ENCODE measurements around the gene CERS6.

CERS6 gene

DNA sequence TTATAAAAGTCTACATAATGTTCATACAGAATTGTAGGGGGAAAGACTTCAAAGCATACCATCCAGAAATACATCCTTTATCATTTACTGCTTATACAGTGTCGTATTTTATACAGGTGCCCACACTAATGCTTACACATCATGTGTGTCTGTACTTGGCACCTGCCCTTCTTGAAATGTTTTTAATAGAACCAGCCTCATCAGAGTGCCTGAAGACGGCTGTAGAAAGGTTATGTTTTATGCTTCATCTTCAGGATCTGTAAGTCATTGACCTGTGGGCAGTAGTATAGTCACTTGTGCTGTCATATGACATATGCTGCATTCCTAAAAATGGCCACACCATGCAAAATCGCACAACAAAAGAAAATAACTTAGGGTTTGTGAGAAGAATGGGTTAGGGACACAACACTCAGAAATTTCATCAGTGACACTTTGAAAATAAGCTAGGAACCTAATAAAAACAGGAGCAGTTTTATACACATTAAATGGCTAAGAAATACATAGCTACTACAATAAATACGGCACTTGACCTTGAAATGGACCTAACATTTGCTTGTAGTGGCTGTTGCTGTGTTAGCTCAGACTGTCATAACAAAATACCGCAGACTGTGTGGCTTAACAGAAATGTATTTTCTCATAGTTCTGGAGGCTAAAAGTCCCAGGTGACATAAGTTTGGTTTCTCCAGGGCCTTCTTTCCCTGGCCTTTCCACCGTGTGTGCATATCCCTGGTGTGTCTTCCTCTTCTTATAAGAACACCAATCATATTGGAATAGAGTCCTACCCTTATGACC lies 112.6 kb downstream of the CERS6 start:
- DNase-seq (ENCODE audit: low spot score), result no peak

DNA sequence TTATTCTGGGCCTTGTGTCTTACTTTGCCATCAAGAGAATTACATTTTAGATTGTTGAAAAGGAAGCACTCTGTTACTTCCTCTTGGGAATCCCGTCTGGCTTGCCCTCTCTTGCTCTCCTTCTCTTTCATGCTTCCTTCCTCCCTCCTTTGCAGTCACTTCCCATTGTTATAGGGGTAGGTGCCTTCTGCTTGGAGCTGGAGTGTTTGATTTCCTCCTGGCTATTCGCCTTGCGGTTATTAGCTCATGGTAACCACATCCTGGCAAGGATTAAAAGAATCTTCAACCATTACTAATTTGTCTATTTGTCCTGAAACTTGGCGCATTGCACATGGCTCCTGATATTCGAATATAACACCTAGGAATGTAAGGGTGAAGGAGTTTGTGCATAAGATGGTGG lies 115.0 kb downstream of the CERS6 start:
- peak; percentile 35 for DNase-seq (ENCODE audit: low spot score)

DNA sequence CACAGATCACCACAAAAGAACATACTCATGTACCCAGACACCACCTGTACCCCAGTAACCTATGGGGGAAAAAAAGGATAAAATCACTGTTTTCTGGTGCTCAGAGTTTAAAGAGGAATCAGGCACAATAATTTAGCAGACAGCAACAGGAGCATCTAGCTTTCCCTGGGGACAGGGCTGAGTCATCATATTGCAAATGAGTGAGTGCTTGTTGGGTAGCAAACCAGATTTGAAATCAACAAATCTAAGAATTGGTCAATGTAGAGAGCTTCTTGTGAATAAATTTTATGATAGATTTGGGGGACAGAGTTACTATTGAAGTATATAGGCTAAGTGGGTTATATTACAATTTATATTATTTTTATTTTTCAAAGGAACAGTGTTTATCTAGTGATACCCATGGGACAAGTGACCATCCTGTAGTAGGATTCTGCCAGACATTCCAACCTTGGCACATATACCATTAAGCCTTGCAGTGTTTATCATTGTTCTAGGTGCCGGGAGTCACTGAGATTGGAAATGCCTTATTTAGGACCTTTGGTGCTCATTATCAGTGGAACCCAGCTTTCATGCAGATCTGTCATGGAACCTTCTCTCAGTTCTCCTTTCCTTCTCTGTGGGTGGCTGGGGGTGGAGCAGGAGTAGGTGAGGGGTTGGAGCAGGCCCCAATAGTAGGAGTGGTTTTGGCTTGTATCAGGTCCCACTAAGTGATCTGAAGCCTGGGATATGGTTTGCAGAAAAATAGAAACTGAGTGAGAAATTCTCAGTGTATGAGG lies 117.2 kb downstream of the CERS6 start:
- no peak for DNase-seq (ENCODE audit: low spot score)

DNA sequence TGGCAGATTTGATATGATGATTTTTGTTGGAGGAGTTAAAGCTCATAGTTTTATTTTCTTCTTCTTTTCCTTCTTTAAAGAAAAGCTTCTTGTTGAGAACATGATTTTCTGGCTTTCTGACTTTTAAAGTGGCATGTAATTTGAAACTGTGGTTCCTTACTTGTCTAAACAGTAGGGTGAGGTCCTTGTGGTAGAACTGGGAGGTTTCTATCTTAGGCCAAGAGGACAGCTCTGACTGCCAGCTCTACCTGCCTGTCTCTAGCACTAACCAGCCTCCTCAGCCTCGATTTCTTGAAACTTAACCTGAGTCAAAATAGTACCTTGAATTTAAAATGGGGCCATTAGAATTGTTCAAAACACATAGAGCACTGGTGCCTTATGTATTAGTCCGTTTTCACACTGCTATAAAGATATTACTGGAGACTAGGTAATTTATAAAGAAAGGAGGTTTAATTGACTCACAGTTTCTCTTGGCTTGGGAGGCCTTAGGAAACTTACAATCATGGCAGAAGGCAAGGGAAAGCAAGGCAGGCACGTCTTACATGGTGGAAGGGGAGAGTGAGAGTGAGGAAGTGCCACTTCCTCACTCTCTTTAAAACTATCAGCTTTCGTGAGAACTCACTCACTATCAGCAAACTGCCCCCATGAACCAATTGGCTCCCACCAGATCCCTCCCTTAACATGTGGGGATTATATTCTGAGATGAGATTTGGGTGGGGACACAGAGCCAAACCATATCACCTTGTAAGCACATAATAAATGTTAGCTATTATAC lies 119.0 kb downstream of the CERS6 start:
- DNase-seq (ENCODE audit: low spot score), result no peak

DNA sequence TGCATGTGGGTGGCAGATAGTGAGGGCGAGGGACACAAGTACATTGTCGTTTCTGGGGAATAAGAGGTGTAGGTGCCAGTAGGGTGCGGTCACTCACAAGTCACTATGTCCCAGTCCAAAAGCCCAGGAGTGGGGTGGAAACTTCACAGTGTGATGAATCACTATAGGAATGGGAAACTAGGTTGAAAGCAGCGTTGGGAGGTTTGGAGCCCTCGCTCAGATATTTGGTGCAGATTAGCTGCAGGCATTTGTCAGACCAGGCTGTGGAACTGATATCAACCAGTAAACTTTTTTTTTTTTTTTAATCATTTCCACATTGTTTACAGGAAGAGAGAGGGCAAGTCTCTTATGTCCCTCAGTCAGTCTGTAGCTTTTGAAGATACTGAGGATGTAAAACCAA lies 121.8 kb downstream of the CERS6 start:
- no peak for DNase-seq (ENCODE audit: low spot score)

DNA sequence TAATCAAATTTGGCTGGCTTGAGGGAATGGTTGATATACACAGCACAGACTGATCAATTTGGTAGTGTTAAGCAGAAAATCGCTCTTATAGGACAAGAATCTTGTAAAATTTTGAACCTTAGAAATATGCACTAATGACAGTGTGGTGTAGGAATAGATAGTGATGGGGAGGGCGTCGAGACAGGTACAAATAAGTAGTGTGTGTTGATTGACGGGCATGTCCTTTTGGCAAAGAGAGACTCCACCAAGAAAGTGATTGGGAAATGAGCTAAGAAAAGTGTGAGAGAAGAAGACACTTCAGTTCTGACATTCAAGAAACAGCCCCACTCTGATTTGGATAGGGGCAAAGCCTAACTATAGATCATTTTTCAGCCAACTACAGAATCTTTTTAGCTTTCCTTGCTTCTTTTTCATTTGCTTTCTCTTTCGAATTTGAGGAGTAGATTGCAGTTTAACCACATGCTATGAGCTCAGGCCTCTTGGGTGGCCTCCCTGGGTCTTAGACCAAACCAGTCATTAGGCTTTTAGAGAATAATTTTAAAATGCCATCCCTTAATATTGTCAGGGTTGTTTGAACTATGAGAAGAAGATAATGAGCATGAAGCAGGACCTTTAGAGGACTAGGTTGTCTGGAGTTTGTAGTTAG lies 127.1 kb downstream of the CERS6 start:
- DNase-seq (ENCODE audit: low spot score), result peak; percentile 43

DNA sequence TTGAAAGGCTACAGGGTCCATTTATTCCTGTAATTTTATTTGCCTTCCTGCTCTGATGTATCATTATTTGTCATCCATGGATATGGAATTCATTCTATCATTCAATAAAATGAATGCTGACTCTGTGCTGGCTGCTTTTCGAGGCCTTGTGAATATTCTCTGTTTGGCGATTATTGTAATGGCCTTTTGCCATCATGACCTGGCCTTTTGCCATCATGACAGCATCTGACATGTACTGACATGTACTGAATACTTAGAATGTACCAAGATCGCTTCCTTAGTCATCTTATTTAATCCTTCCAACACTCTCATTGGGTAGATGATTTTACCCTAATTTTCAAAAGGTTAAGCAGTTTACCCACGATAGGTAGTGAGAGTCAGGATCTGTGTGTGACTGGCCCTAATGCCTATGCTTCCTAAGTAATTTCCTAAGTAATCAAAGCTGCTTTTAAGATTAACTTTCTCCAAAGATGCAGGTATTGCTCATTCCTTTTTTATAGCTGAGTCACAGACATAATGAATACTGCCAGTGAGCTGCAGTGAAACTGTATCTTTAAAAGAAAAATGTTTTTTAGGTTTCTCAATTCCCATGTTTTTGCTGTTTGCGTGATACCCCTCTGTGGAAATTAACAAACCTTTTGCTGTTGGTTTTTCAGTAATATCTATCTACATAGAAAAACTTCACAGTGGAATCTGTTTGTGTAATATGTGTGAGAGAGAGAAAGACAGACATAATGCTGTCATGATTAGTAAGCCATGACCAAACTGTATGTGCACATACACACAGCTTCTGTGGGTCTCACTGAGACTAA lies 127.8 kb downstream of the CERS6 start:
- peak; percentile 67 for DNase-seq (ENCODE audit: low spot score)

DNA sequence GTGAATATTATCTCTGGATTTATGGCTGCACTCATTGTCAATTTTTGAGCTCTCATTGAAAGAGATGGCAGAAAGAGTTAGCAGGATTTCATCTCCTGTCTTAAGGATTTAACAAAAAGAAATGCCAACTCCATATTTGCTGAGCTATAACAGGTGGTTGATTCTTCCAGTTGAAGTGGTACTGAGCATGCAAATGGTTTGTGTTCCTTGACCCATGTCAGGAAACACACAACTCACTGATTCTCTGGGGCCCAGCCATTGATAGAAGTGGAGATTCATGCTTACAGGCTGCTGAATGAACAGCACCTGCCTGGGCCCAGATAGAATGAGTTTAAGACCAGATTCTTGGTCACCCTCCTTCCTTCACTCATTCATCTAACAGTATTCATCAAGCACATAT lies 128.8 kb downstream of the CERS6 start:
- peak; percentile 35 for DNase-seq (ENCODE audit: low spot score)

DNA sequence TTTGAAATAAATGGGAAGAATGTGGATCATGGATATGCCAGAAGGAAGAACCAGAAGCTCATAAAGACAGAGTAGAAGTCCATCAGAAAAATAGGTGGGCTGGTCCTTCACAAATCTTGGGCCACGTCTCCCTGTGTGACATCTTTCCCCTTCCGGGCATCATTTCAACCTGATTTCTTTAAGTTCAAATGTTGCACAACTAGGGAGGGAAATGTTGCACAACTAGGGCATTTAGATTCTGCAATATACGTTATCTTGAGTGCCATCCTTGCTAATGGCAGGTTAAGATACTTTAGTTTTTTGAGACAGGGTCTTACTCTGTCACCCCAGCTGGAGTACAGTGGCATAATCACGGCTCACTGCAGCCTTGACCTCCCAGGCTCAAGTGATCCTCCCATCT lies 129.6 kb downstream of the CERS6 start:
- no peak for DNase-seq (ENCODE audit: low spot score)

DNA sequence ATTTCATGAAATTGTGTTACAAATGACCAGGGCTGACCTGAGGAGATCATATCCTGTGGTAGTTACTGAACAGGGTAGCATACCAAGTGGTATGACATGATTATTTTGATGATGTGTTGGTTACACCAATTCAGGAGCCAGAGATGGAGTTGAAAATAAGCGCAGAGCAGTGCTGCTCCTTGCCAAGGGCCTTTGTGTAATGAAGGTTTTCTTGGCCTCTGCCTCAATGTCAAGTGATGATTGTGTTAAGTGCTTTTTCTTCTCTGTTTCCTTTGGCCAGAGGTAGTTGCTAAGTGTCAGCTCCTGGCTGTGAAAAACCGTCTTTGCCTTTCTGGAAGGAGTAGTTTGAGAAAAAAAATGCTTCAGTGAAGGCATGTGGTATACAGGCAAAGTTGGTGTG lies 131.2 kb downstream of the CERS6 start:
- no peak for DNase-seq (ENCODE audit: low spot score)

DNA sequence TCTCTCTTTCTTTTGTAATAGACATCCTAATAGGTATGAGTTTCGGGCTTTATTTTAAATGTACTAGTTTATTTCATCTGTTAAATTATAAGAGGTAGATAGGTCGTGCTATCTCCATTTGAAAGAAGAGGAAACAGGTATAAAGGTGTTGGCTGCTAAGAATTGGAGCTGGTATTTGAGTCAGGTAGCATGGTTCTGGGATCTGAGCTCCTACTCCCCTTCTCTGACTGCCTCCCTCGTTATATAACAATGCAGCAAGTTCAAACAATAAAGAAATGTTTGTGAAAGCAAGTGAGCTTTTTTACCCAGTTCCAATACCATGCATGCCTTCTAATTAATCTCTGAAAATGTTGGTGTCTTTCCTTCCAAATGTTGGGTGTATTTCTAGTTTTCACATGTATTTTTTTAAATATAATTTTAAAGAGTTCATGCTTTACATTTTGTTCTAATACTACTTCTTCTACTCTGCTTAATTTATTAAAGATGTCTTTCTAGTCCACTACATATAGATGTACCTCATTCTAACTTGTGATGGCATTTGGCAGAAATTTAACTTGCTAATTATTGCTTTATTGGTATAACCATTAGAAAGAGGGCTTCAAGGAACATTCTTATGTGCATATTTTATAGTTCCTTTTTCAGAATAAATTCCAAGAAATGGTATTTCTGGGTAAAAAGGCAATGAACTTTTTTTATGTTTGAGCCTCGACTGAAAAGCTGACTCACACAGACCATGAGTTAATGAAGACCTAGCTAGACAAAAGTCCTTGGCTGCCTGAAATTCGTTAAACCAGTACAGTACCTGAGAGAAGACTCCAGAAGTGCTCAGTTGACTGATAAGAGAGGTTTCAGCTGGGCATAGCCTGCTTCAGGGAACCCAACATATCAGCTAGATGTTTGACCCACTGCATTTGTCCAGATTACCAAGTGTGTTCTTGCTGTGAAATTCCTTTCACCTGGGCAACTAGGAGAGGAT lies 133.5 kb downstream of the CERS6 start:
- no peak for DNase-seq (ENCODE audit: low spot score)

DNA sequence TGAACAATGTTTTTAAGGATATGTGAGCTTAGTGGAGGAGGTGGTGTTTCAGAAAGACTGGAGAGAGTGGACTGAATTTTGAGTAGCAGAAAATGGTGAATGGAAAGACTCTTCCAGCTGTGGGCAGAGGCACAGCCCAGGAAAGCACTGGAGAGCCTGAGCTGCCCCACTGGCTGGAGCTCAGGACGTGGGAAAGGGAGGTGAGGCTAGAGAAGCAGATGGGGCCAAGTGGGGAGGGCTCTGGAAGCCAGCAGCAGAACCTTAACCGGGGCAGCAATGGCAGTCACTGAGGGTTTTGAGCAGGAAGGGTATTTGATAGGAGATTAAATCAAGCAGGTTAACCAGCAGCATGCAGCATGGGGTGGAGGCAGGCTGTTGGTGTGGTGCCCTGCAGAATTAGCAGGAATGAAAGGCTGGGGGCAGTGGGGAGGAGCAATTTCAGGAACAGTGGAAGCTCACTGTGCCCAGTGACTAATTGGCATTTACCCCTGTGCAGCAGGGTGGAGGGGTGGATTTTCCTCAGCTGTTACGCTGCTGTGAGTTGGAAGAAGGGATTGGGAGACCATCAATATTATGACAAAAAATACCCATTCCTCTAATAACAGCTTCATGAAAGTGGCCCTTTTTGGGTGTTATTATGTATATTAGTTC lies 136.2 kb downstream of the CERS6 start:
- DNase-seq (ENCODE audit: low spot score), result no peak

DNA sequence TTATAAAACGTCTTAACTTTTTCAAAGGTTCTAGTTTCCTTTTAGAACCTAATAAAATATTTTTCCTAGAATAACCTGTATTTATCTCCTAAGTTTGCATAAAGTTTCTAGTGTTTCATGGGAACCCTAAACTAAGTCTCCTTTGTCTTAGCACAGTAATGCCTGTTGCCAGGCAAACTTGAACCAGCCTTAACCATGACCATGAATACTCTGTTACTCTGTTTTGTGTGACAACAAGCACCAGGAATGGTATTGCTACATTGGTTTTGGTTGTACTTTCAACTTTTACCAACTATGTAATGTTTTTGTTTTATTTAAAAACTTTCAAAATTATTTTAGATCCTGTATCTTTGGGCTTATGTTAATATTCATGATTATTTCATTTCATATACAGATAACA lies 137.6 kb downstream of the CERS6 start:
- no peak for DNase-seq (ENCODE audit: low spot score)

DNA sequence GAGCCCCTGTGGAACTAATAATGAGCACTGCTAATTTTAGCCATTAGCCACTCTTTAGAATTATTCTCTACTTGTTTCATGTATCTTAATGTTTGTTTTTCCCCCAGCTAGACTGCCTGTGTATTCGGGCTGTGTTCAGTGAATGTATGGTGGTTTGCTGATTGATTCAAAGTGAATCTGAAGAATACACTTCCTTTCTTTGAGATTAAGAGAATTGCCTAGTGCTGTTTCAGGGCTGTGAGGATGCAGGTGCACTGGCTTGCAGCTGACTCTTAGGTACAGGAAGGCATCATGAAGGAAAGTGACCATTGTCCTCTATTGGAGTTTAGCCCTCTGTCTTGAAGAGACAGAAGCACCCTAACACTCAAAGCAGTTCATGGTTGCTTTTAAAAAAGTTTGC lies 138.7 kb downstream of the CERS6 start:
- DNase-seq (ENCODE audit: low spot score), result no peak

DNA sequence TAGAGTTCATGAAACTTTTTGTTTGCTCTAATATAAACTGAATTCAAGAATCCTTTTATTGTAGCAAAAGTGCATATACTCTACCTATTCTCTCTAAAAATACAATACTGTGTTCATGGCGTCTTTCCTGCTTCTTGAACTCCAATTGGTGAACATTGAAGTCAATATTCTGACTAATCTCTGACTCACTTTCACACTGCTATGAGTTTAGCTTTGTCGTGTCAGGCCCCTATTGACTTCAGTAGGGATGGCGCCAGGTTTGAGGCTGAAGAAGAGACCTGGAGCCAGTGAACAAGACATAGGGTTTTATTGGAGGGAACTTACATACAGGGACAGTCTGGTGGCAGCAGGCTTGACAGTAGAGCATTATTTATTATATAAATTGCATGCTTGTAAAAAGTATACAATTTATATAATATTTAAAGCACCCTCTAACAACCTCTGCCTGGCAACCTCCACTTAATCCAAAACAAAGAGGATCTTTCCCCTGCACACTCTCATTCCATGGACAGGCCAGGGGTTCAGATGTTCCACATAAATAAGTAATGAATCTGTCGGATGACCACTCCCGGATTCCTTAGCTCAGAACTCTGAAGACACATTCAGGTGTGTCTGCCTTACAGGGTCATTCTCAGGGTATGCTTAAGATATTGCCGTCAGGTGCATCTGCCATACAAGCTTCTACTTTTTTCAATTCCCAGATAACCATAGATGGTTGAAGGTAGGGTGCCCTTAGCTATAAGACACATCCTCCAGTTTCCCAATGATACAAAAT lies 141.0 kb downstream of the CERS6 start:
- DNase-seq (ENCODE audit: low spot score), result peak; percentile 39

DNA sequence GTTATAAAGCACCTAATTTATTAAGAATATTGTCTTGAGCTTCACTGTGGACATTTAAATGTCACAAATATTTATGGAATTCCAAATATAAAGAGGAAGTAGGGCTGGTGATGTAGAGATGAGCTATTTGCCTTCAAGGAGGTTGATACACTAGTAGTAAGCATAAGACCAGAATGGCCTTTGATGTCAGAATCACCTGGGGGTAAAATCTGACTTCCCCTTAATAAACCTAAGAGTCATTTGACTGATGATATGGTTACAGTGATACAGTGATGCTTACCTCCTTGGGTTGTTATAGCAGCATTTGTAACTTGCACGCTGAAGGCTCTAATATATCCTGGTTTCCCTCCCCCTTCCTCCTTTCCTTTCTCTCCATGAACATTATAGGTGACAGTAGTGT lies 143.7 kb downstream of the CERS6 start:
- DNase-seq (ENCODE audit: low spot score), result peak; percentile 37

DNA sequence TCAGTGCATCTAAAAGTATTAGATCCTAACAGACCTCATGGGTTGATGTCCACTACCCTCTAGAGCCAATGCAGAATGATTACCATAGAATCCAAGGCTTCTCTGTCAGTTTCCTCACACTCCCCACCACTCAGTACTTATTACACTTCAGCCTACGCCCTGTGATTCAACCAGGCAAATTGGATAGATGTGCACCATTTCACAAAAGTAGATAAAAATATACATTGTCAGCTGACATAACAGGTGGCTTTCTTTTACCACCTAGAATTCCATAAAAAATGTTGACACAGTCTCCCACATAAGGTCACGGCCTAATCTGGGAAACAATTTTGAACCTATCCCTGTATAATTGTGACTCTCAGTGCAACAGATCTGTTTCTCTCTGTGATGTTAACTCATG lies 144.9 kb downstream of the CERS6 start:
- no peak for DNase-seq (ENCODE audit: low spot score)

DNA sequence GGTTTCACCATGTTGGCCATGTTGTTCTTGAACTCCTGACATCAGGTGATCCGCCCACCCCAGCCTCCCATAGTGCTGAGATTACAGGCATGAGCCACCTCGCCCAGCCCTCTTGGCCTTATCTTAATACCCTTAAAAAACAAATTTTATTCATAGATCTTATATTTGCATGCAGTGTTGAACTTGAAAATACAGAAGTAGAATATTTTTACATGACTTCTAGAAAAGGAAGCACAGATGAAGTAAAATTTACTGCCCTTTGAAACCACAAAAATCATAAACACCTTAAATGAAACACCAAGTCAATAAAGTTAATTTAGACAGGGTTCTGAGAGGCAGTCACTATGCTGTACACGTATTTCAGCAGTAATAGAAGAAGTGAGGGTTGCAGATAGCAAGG lies 145.7 kb downstream of the CERS6 start:
- no peak for DNase-seq (ENCODE audit: low spot score)

DNA sequence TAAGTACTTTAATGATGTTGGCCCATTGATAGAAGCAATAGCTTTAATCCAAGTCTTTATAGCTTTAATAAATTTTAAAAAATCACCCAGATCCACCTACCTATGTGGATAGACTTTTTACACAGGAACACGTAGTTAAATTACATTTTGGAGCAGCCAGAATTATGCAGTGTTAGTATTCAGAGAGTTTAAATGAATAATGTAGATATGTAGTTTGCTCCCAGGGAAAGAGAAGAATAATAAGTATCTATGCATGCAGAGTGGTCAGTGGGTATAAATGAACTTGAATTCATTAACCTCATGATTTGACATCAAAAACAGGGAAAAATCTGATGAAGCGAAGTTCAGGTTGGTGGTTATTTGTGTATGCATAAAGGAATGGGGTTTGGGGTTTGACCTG lies 146.3 kb downstream of the CERS6 start:
- DNase-seq (ENCODE audit: low spot score), result no peak
